Measurements from ENCODE around the gene CFAP74. TPM values are rescaled to one million over a fixed set of nuclear protein-coding genes. Genes with fewer than 3 reads are reported as not detected.

The CFAP74 gene
- total RNA-seq, 2 experiments from 2014 or later: 0.38 to 0.41 TPM

DNA sequence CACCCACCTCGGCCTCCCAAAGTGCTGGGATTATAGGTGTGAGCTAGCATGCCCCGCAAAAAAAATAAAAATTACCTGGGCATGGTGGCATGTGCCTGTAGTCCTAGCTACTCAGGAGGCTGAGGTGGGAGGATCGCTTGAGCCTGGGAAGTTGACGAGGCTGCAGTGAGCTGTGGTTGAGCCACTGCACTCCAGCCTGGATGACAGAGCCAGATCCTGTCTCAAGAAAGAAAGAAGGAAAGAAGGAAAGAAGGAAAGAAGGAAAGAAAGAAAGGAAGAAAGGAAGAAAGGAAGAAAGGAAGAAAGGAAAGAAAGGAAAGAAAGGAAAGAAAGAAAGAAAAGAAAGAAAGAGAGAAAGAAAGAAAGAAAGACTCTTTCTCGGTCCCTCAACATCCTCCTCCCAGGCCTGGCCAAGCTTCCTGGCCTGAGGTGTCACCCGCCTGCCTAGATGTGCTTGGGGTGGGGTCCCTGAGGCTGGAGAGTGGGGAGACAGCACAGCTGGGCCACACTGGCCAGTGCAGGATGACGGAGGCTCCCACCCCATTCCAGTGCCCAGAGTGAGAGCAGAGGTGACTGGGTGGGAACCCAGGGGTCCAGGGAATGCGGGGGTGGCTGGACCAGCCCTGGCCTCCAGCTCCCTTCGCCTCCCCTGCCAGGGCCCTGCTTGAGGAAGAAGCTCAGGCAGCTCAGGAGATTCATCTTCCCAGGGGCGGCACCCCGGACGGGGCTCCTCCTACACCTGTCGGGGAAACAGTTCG, 102.5 kb downstream of the CFAP74 start:
- H3K27ac Mint-ChIP-seq: no peak overlapping the region
- ATAC-seq: no peak
- CTCF ChIA-PET: interaction anchor here (1.3 kb wide), 1 partner anchor 143 kb away, joined by 3 read pairs; no protein-coding TSS in a partner anchor
- H3K9me3 Mint-ChIP-seq: no peaks in the 10 kb centered on the region
- peaks cover 2% of the 10 kb centered on the region for H3K27me3 Mint-ChIP-seq
- TF ChIP-seq, protein P1, sequence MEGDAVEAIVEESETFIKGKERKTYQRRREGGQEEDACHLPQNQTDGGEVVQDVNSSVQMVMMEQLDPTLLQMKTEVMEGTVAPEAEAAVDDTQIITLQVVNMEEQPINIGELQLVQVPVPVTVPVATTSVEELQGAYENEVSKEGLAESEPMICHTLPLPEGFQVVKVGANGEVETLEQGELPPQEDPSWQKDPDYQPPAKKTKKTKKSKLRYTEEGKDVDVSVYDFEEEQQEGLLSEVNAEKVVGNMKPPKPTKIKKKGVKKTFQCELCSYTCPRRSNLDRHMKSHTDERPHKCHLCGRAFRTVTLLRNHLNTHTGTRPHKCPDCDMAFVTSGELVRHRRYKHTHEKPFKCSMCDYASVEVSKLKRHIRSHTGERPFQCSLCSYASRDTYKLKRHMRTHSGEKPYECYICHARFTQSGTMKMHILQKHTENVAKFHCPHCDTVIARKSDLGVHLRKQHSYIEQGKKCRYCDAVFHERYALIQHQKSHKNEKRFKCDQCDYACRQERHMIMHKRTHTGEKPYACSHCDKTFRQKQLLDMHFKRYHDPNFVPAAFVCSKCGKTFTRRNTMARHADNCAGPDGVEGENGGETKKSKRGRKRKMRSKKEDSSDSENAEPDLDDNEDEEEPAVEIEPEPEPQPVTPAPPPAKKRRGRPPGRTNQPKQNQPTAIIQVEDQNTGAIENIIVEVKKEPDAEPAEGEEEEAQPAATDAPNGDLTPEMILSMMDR (IDR thresholded peaks at IDR 0.05): no peak
- no peaks in the 10 kb centered on the region for H3K36me3 Mint-ChIP-seq (ENCODE audit: low read depth)
- peaks cover 5% of the 10 kb centered on the region for H3K4me1 Mint-ChIP-seq (ENCODE audit: low read depth)
- H3K4me3 Mint-ChIP-seq: no peak overlapping the region
- POLR2A ChIA-PET: interaction anchor here (0.7 to 1.1 kb wide), 2 partner anchors 16 to 40 kb away, joined by 3 to 4 read pairs; no protein-coding TSS in a partner anchor
- no peak for DNase-seq
- intact Hi-C loops (cut with micrococcal nuclease): no loop called here

DNA sequence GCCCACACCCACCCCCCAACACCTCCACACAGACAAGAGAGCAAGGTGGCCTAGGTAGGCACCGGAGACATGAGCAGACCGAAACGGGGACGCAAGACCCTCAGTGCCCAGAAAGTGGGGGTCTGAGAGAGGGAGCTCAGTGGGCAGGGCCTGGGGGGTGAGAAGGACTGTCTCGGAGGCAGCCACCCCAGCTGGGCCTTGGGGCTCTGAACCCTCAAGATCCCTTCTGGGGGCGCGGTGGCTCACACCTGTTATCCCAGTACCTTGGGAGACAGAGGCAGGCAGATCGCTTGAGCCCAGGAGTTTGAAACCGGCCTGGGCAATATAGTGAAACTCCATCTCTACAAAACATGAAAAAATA, 103.6 kb downstream of the CFAP74 start:
- POLR2A ChIA-PET: interaction anchor here (0.8 to 1.9 kb wide), 3 partner anchors 9 to 53 kb away, joined by 3 to 8 read pairs (median 3); no protein-coding TSS in a partner anchor
- Mint-ChIP-seq H3K27me3 (peaks cover 4% of the 10 kb centered on the region), H3K4me1 (ENCODE audit: low read depth) (peaks cover 14% of the 10 kb centered on the region), H3K4me3 (no peak overlapping the region), H3K9me3 (no peaks in the 10 kb centered on the region), H3K27ac (no peak overlapping the region), H3K36me3 (ENCODE audit: low read depth) (no peaks in the 10 kb centered on the region)
- intact Hi-C loops (cut with micrococcal nuclease): loop anchor here (10.0 kb wide), 1 partner anchor 115 kb away; no protein-coding TSS in a partner anchor
- ATAC-seq (no peak), DNase-seq (no peak)
- TF ChIP-seq, protein P1 (IDR thresholded peaks at IDR 0.05): no peak
- CTCF ChIA-PET: interaction anchor here (1.1 to 9.6 kb wide), 3 partner anchors 8 to 144 kb away, joined by 3 to 80 read pairs (median 3); no protein-coding TSS in a partner anchor

DNA sequence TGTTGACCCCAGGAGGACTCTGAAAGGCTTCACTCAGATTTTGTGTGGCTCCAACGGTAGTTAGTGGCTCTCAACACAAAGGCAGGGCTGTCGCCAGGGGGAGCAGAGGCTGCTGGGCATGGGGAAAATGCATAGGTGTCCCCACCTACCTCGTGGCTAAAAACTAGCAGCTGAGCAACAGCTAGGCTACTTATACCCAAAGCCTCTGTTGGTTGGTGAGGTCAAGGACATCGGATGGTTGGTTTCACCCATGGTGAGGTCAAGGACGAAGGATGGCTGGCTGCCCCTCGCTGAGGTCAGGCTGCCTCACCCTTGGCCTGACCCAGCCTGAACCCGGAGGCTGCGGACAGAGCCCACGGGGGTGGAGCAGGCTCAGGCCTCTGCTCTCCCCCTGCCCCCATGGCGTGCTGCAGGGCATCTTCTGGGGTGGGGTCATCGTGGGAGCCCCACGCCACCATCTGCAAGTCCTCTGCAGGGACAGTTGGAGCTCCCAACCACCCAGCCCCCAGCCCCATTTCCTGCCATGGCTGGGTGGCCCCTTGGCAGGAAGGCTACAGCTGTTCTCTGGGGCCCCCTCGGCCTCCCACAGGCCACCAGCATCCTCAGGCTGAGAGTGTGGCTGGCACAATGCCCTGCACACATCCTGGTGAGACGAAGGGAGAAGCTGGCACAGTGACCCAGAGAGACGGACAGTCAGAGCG, 104.2 kb downstream of the CFAP74 start:
- no peak overlapping the region for H3K27ac Mint-ChIP-seq
- ChIA-PET CTCF (interaction anchor here (1.1 to 9.6 kb wide), 4 partner anchors 8 to 90 kb away, joined by 3 to 80 read pairs (median 4); no protein-coding TSS in a partner anchor), POLR2A (interaction anchor here (0.8 to 1.9 kb wide), 3 partner anchors 9 to 54 kb away, joined by 3 to 8 read pairs (median 3); no protein-coding TSS in a partner anchor)
- intact Hi-C loops (cut with micrococcal nuclease): loop anchor here (10.0 kb wide), 1 partner anchor 115 kb away; no protein-coding TSS in a partner anchor
- TF ChIP-seq, protein P1 (IDR thresholded peaks at IDR 0.05): peak; percentile 38
- no peaks in the 10 kb centered on the region for H3K36me3 Mint-ChIP-seq (ENCODE audit: low read depth)
- peaks cover 20% of the 10 kb centered on the region for H3K4me1 Mint-ChIP-seq (ENCODE audit: low read depth)
- peak; percentile 59 for DNase-seq
- no peaks in the 10 kb centered on the region for H3K9me3 Mint-ChIP-seq
- peaks cover 4% of the 10 kb centered on the region for H3K27me3 Mint-ChIP-seq
- no peak overlapping the region for H3K4me3 Mint-ChIP-seq
- peak; percentile 57 for ATAC-seq

DNA sequence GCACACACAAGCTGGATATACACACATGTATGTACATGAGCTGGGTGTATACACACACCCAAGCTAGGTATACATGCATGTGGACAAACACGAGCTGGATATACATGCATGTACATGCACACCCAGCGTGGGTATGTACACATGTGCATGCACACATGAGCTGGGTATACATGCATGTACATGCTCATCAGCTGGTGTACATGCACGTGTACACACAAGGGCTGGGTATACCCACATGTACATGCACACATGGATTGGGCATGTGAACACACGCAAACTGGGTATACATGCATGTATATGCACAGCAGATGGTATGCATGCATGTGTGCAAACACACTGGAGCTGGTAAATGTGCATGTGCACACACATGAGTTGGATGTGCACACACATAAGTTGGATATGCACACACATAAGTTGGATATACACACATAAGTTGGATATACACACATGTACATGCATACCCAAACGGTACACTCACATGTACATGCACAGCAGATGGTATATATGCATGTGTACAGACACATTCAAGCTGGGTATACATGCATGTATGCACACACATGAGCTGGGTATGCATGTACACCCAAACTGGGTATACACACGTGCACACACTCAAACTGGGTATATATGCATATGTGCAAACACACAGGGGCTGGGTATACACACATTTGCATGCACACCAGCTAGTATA, 105.2 kb downstream of the CFAP74 start:
- H3K4me1 Mint-ChIP-seq (ENCODE audit: low read depth): peaks cover 24% of the 10 kb centered on the region
- intact Hi-C loops (cut with micrococcal nuclease): loop anchor here (10.0 kb wide), 1 partner anchor 114 kb away; no protein-coding TSS in a partner anchor
- no peak for ATAC-seq
- ChIA-PET CTCF (interaction anchor here (1.2 to 9.6 kb wide), 4 partner anchors 9 to 72 kb away, joined by 3 to 80 read pairs (median 4); no protein-coding TSS in a partner anchor), POLR2A (interaction anchor here (1.3 to 1.9 kb wide), 2 partner anchors 10 kb away, joined by 6 to 8 read pairs; no protein-coding TSS in a partner anchor)
- no peak for DNase-seq
- H3K9me3 Mint-ChIP-seq: no peaks in the 10 kb centered on the region
- peaks cover 4% of the 10 kb centered on the region for H3K27me3 Mint-ChIP-seq
- H3K4me3 Mint-ChIP-seq: no peak overlapping the region
- H3K27ac Mint-ChIP-seq: no peak overlapping the region
- TF ChIP-seq, protein P1 (IDR thresholded peaks at IDR 0.05): no peak
- no peaks in the 10 kb centered on the region for H3K36me3 Mint-ChIP-seq (ENCODE audit: low read depth)

Measured in activated CD8-positive, alpha-beta T cell treated with anti-CD3 and anti-CD28 coated beads for 36 hours (primary cell).